GM12872 (cell line): ENCODE measurements around the gene PCNX4.

Experiments used
- TF ChIP-seq, protein P1 (sequence below): IDR thresholded peaks from 3 replicates; pipeline ENCODE4 v1.5.1; 2011; ENCODE audit warnings: low read depth, mild to moderate bottlenecking, low read length, moderate library complexity; ENCODE audit not compliant: insufficient read depth

The PCNX4 gene

DNA sequence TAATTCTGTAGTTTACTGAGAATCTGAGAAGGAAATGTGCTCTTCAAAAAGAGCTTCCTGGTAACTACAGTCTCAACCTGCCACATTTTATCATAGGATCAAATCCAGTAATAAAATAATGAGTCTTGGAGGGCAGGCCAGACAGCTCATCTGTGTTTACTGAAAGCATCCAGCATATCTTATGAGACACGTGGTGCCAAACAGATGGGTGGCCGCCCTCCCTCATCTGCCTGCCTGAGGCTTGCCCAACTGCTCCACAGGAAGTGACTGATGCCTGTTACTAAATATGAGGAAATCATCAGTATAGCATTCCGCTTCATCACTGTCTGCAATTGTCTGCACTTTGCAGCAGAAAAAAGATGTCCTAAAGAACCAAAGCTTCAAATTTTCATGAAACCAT lies 60.0 kb downstream of the PCNX4 start:
- TF ChIP-seq, protein P1, sequence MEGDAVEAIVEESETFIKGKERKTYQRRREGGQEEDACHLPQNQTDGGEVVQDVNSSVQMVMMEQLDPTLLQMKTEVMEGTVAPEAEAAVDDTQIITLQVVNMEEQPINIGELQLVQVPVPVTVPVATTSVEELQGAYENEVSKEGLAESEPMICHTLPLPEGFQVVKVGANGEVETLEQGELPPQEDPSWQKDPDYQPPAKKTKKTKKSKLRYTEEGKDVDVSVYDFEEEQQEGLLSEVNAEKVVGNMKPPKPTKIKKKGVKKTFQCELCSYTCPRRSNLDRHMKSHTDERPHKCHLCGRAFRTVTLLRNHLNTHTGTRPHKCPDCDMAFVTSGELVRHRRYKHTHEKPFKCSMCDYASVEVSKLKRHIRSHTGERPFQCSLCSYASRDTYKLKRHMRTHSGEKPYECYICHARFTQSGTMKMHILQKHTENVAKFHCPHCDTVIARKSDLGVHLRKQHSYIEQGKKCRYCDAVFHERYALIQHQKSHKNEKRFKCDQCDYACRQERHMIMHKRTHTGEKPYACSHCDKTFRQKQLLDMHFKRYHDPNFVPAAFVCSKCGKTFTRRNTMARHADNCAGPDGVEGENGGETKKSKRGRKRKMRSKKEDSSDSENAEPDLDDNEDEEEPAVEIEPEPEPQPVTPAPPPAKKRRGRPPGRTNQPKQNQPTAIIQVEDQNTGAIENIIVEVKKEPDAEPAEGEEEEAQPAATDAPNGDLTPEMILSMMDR = no peak

DNA sequence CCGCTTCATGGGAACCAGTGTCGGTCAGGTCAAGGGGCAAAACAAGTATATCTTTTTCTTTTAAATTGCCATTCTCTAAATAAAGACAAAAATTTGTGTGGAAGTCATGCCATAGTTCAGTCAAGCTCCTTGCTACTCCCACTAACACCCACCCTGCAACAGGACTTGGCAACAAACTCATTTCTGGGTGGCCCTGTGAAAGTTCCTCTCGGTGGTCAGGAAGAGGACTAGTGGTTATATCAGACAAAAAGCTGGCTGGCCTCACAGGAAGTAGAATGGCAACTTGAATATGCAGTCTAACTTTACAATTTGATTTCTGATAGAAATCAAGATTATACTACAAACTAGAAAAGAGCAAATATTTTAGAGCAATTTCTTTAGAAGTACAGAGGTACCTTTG lies 62.3 kb downstream of the PCNX4 start:
- TF ChIP-seq, protein P1 = no peak

DNA sequence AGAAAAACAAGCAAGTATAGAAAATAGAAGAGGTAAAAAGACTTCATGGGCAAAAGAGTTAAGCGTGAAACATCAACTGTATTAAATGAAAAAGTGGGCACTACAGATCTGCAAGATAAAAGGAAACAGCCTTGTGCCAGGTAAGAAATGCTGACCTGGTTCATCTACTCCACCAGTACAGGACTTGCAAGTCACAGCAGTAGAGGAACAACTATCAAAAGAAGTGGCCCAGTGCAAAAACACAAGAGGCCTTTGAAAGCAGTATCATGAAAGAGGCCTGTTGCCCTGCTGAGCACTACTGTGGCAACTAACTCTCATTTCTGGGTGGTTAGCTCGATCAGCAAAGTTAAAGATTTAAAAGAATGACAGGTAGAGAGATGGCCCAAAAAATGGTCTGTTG lies 62.9 kb downstream of the PCNX4 start:
- TF ChIP-seq, protein P1 = no peak

DNA sequence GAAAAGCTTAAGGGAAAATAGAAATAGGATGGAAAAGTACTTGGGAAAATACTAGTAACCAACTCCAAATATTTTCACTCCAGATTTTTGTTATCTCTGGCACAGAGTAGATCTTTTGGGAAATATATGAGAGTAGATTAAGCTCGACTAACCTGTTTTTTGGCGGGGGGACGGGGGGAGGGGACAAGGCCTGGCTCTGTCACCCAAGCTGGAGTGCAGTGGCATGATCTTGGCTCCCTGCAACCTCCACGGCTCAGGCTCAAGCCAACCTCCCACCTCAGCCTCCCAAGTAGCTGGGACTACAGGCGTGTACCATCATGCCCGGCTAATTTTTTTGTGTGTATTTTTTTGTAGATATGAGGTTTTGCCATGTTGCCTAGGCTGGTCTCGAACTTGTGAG lies 68.7 kb downstream of the PCNX4 start:
- TF ChIP-seq, protein P1 = no peak

DNA sequence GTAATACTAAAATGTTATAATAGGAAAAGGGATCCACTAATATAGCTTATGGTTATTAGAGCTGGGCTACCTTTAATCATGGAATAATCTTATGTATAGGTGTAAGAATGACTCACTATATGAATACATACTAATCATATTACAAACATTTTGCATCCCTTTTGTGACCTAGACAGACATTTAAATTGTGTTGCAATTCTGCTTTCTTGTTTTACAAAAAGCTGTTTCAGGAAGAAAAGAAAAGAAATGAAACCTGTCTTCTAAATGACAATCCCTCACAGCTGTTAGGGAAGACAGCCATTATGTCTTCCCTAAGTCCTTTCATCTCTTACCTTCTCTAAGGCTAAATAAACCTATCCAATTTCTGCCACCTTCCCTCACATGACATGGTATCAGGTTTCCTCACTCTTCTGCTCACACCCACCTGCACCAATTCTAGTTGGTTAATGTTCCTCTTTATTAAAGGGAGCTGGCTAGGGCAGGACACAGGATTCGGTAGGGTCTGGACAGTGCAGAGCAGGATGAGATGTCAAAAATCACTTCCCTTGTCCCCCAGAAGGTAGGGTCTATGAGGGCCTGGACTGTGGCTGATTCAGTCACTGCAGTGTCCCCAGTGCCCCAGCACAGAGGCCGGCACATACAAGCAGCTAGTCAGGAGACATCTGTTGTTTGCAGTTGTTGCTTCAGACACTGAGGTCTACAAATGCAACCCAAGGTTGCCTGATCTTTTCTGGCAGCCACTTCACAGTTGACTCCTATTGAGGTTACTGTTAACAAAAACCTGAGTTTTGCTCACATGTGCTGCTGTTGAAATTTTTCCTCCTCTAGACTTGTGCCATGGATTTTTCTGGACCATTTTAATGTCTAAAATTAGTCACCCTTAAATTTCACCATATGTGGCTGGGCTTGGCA lies 69.7 kb downstream of the PCNX4 start:
- TF ChIP-seq, protein P1 = no peak

DNA sequence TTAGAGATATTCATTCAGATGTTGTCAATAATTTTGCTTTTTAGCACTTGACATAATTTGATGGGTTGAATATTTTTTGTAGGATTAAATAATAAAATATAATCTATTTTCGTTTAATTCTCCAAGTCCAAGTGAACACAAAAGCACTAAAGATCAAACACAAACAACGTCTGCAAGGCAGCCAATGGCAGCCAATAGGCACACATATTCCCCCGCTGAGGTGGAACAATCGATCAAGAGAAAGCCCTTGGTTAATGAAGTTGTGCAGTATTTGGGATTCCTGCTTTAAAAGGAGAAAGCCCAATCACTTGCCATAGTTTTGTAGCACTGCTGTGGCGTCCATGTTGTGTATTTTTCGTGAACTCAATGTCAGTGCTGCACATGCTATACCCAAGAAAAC lies 72.0 kb downstream of the PCNX4 start:
- TF ChIP-seq, protein P1 = no peak

DNA sequence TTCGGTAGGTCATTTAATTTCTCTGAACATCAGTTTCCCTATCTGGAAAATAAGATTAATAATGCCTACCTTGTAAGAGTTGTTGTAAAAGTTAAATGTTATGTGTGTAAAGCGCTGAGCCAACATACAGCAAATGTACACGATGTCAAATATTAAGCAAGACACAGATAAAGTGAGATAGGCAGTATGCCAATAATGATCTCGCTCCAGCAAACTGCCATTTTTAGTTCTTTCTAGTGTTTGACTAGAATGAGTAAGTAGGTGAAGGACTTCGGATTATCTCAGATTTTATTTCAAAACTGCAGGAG lies 72.6 kb downstream of the PCNX4 start:
- TF ChIP-seq, protein P1 = no peak
